Activated effector memory CD4-positive, alpha-beta T cell treated with anti-CD3 and anti-CD28 coated beads, Interleukin-2, amount 50 U/mL, for 16 hours (primary cell): ENCODE measurements around the gene KLHDC1.
"Not testable (repeated sequence)": the region's sequence is repeated elsewhere in the genome, so short reads cannot be mapped to it uniquely, and the experiment has no call there.

Experiments used
- DNase-seq: peaks from one replicate; pipeline ENCODE4 v3.0.0-alpha.2; 2020

KLHDC1 gene

GRCh38 chr14:49692811-49693734 is at the start of gene KLHDC1:
TSS of gene KLHDC1 (plus strand) at chr14:49693120. CDS start at chr14:49693195, 75 bp downstream.
- DNase-seq = peak; percentile 92

- DNase-seq = no peak
Measured at GRCh38 chr14:49653508-49653907, 39.4 kb upstream of the KLHDC1 start.

GRCh38 chr14:49654511-49654910 is 38.4 kb upstream of the KLHDC1 start:
- no peak for DNase-seq

- not testable (repeated sequence) for DNase-seq
Measured at GRCh38 chr14:49657500-49657899, 35.4 kb upstream of the KLHDC1 start.

GRCh38 chr14:49659526-49660455 is 33.1 kb upstream of the KLHDC1 start:
- DNase-seq = no peak

GRCh38 chr14:49670475-49670874 is 22.4 kb upstream of the KLHDC1 start:
- no peak for DNase-seq

GRCh38 chr14:49673586-49673985 is 19.3 kb upstream of the KLHDC1 start:
- DNase-seq = no peak

GRCh38 chr14:49677643-49678042 is 15.3 kb upstream of the KLHDC1 start:
- no peak for DNase-seq

- DNase-seq = no peak
Measured at GRCh38 chr14:49679271-49679670, 13.6 kb upstream of the KLHDC1 start.

- no peak for DNase-seq
Measured at GRCh38 chr14:49686425-49686824, 6.5 kb upstream of the KLHDC1 start.

GRCh38 chr14:49687942-49688700 is 4.8 kb upstream of the KLHDC1 start, which contains the start of gene POLE2:
TSS of gene POLE2 (minus strand) at chr14:49688214. CDS start at chr14:49688203, 11 bp downstream.
- peak; percentile 92 for DNase-seq

GRCh38 chr14:49688701-49689030 is 4.3 kb upstream of the KLHDC1 start:
- no peak for DNase-seq

GRCh38 chr14:49691031-49691430 is 1.9 kb upstream of the KLHDC1 start:
- DNase-seq = no peak

- no peak for DNase-seq
Measured at GRCh38 chr14:49692193-49692757, 645 bp upstream of the KLHDC1 start.

GRCh38 chr14:49693735-49694124 is 810 bp downstream of the KLHDC1 start:
- DNase-seq = not testable (repeated sequence)

- DNase-seq = no peak
Measured at GRCh38 chr14:49702725-49703124, 9.8 kb downstream of the KLHDC1 start.

- no peak for DNase-seq
Measured at GRCh38 chr14:49703965-49704364, 11.0 kb downstream of the KLHDC1 start.

GRCh38 chr14:49704471-49704870 is 11.6 kb downstream of the KLHDC1 start:
- not testable (repeated sequence) for DNase-seq

GRCh38 chr14:49710993-49711392 is 18.1 kb downstream of the KLHDC1 start:
- not testable (repeated sequence) for DNase-seq

- DNase-seq = no peak
Measured at GRCh38 chr14:49720744-49721143, 27.8 kb downstream of the KLHDC1 start.

GRCh38 chr14:49721733-49722435 is 29.0 kb downstream of the KLHDC1 start:
- not testable (repeated sequence) for DNase-seq

- DNase-seq = no peak
Measured at GRCh38 chr14:49727171-49727570, 34.3 kb downstream of the KLHDC1 start.
